ENCODE measurements around the gene C2CD5. TPM values are rescaled to one million over a fixed set of nuclear protein-coding genes. Genes with fewer than 3 reads are reported as not detected.

C2CD5 gene
- total RNA-seq, 2 experiments from 2014 or later: 52.6 to 52.7 TPM

- H3K4me3 Mint-ChIP-seq: no peak overlapping the region
- POLR2A ChIA-PET: no interaction called here
- H3K27me3 Mint-ChIP-seq: peaks cover 2% of the 10 kb centered on the region
- no peak overlapping the region for H3K27ac Mint-ChIP-seq
- H3K9me3 Mint-ChIP-seq: no peaks in the 10 kb centered on the region
- peaks cover 16% of the 10 kb centered on the region for H3K4me1 Mint-ChIP-seq
- H3K36me3 Mint-ChIP-seq (ENCODE audit: low read depth): no peaks in the 10 kb centered on the region
- no peak for DNase-seq
- CTCF ChIA-PET: no interaction called here
Observed at GRCh38 chr12:22415342-22416309, 128.7 kb downstream of the C2CD5 start.

GRCh38 chr12:22414742-22415141, 129.6 kb downstream of the C2CD5 start:
- POLR2A ChIA-PET: no interaction called here
- no peak for DNase-seq
- H3K36me3 Mint-ChIP-seq (ENCODE audit: low read depth): no peaks in the 10 kb centered on the region
- CTCF ChIA-PET: no interaction called here
- H3K27ac Mint-ChIP-seq: no peak overlapping the region
- H3K4me1 Mint-ChIP-seq: peaks cover 23% of the 10 kb centered on the region
- H3K4me3 Mint-ChIP-seq: no peak overlapping the region
- H3K9me3 Mint-ChIP-seq: no peaks in the 10 kb centered on the region
- H3K27me3 Mint-ChIP-seq: peaks cover 2% of the 10 kb centered on the region

GRCh38 chr12:22413592-22413991, 130.8 kb downstream of the C2CD5 start:
- H3K9me3 Mint-ChIP-seq: no peaks in the 10 kb centered on the region
- H3K27me3 Mint-ChIP-seq: peaks cover 2% of the 10 kb centered on the region
- CTCF ChIA-PET: no interaction called here
- H3K36me3 Mint-ChIP-seq (ENCODE audit: low read depth): no peaks in the 10 kb centered on the region
- no peak overlapping the region for H3K27ac Mint-ChIP-seq
- POLR2A ChIA-PET: no interaction called here
- peaks cover 34% of the 10 kb centered on the region for H3K4me1 Mint-ChIP-seq
- H3K4me3 Mint-ChIP-seq: no peak overlapping the region
- DNase-seq: no peak

- no peak overlapping the region for H3K4me3 Mint-ChIP-seq
- H3K36me3 Mint-ChIP-seq (ENCODE audit: low read depth): no peaks in the 10 kb centered on the region
- DNase-seq: no peak
- peaks cover 2% of the 10 kb centered on the region for H3K27me3 Mint-ChIP-seq
- ChIA-PET POLR2A (no interaction called here), CTCF (no interaction called here)
- H3K4me1 Mint-ChIP-seq: peaks cover 43% of the 10 kb centered on the region
- no peak overlapping the region for H3K27ac Mint-ChIP-seq
- H3K9me3 Mint-ChIP-seq: no peaks in the 10 kb centered on the region
Observed at GRCh38 chr12:22412581-22412980, 131.8 kb downstream of the C2CD5 start.

GRCh38 chr12:22410486-22410885, 133.9 kb downstream of the C2CD5 start:
- CTCF ChIA-PET: interaction anchor here (1.1 to 2.6 kb wide), 3 partner anchors 33 to 75 kb away, joined by 3 to 14 read pairs (median 5); no protein-coding TSS in a partner anchor

GRCh38 chr12:22409377-22410164, 134.8 kb downstream of the C2CD5 start:
- H3K4me3 Mint-ChIP-seq: peak overlapping the region; percentile 58
- peaks cover 41% of the 10 kb centered on the region for H3K4me1 Mint-ChIP-seq
- CTCF ChIA-PET: interaction anchor here (1.0 to 2.6 kb wide), 5 partner anchors 13 to 74 kb away, joined by 3 to 14 read pairs (median 5); no protein-coding TSS in a partner anchor
- no peaks in the 10 kb centered on the region for H3K9me3 Mint-ChIP-seq
- POLR2A ChIA-PET: interaction anchor here (0.6 to 2.7 kb wide), 14 partner anchors 11 to 363 kb away, joined by 3 to 17 read pairs (median 4); partner anchors contain the start of genes CMAS and ETNK1
- peak overlapping the region; percentile 91 for H3K27ac Mint-ChIP-seq
- peak; percentile 69 for DNase-seq
- no peaks in the 10 kb centered on the region for H3K36me3 Mint-ChIP-seq (ENCODE audit: low read depth)
- H3K27me3 Mint-ChIP-seq: no peaks in the 10 kb centered on the region

More at GRCh38 chr12:22410486-22410885, 133.9 kb downstream of the C2CD5 start:
- Mint-ChIP-seq H3K4me1 (peaks cover 45% of the 10 kb centered on the region), H3K27ac (peak overlapping the region; percentile 91), H3K27me3 (no peaks in the 10 kb centered on the region), H3K4me3 (peak overlapping the region; percentile 58), H3K36me3 (ENCODE audit: low read depth) (no peaks in the 10 kb centered on the region), H3K9me3 (no peaks in the 10 kb centered on the region)
- DNase-seq: no peak
- POLR2A ChIA-PET: interaction anchor here (1.4 to 2.7 kb wide), 3 partner anchors 15 to 75 kb away, joined by 7 to 14 read pairs (median 11); no protein-coding TSS in a partner anchor

GRCh38 chr12:22408610-22409376, 135.5 kb downstream of the C2CD5 start:
- H3K27me3 Mint-ChIP-seq: no peaks in the 10 kb centered on the region

GRCh38 chr12:22407397-22407796, 136.9 kb downstream of the C2CD5 start:
- H3K36me3 Mint-ChIP-seq (ENCODE audit: low read depth): no peaks in the 10 kb centered on the region
- no peak overlapping the region for H3K4me3 Mint-ChIP-seq
- ChIA-PET CTCF (interaction anchor here (1.2 kb wide), 1 partner anchor 36 kb away, joined by 4 read pairs; no protein-coding TSS in a partner anchor), POLR2A (interaction anchor here (1.5 to 2.5 kb wide), 2 partner anchors 12 to 72 kb away, joined by 9 to 15 read pairs; no protein-coding TSS in a partner anchor)
- H3K4me1 Mint-ChIP-seq: peaks cover 40% of the 10 kb centered on the region
- no peaks in the 10 kb centered on the region for H3K27me3 Mint-ChIP-seq
- no peak for DNase-seq
- H3K27ac Mint-ChIP-seq: peak overlapping the region; percentile 21
- H3K9me3 Mint-ChIP-seq: peaks cover 5% of the 10 kb centered on the region

More at GRCh38 chr12:22408610-22409376, 135.5 kb downstream of the C2CD5 start:
- Mint-ChIP-seq H3K27ac (peak overlapping the region; percentile 91), H3K4me3 (peak overlapping the region; percentile 58), H3K36me3 (ENCODE audit: low read depth) (no peaks in the 10 kb centered on the region), H3K4me1 (peaks cover 40% of the 10 kb centered on the region), H3K9me3 (no peaks in the 10 kb centered on the region)
- no peak for DNase-seq
- ChIA-PET POLR2A (interaction anchor here (0.6 to 2.5 kb wide), 12 partner anchors 10 to 362 kb away, joined by 3 to 17 read pairs (median 4); partner anchors contain the start of genes CMAS and ETNK1), CTCF (interaction anchor here (1.5 to 2.6 kb wide), 2 partner anchors 12 to 73 kb away, joined by 5 to 14 read pairs; no protein-coding TSS in a partner anchor)

- no peaks in the 10 kb centered on the region for H3K27me3 Mint-ChIP-seq
- H3K4me1 Mint-ChIP-seq: peaks cover 40% of the 10 kb centered on the region
- ChIA-PET CTCF (interaction anchor here (1.2 kb wide), 1 partner anchor 37 kb away, joined by 4 read pairs; no protein-coding TSS in a partner anchor), POLR2A (interaction anchor here (1.5 kb wide), 1 partner anchor 11 kb away, joined by 9 read pairs; no protein-coding TSS in a partner anchor)
- H3K4me3 Mint-ChIP-seq: no peak overlapping the region
- H3K36me3 Mint-ChIP-seq (ENCODE audit: low read depth): no peaks in the 10 kb centered on the region
- H3K27ac Mint-ChIP-seq: no peak overlapping the region
- no peak for DNase-seq
- peaks cover 5% of the 10 kb centered on the region for H3K9me3 Mint-ChIP-seq
Observed at GRCh38 chr12:22406627-22407026, 137.7 kb downstream of the C2CD5 start.

GRCh38 chr12:22399464-22400180, 144.7 kb downstream of the C2CD5 start:
- Mint-ChIP-seq H3K9me3 (peaks cover 17% of the 10 kb centered on the region), H3K4me3 (no peak overlapping the region), H3K27ac (no peak overlapping the region), H3K36me3 (ENCODE audit: low read depth) (peaks cover 9% of the 10 kb centered on the region), H3K27me3 (no peaks in the 10 kb centered on the region), H3K4me1 (peaks cover 26% of the 10 kb centered on the region)
- ChIA-PET POLR2A (interaction anchor here (3.2 kb wide), 1 partner anchor 9 kb away, joined by 17 read pairs; no protein-coding TSS in a partner anchor), CTCF (interaction anchor here (1.2 kb wide), 1 partner anchor 64 kb away, joined by 6 read pairs; no protein-coding TSS in a partner anchor)
- no peak for DNase-seq

Measured in activated CD4-positive, alpha-beta memory T cell treated with anti-CD3 and anti-CD28 coated beads, Interleukin-2, amount 10 ng/mL, durations not matched to agents 7 days and 5 days (primary cell).